Measurements from ENCODE around the gene TBX5. TPM values are rescaled to one million over a fixed set of nuclear protein-coding genes. Genes with fewer than 3 reads are reported as not detected.

The TBX5 gene
- total and polyA plus RNA-seq, 9 of the 15 experiments (the other 6 are each of a cell fraction or from before 2014, with no cell fraction given), result not detected

DNA sequence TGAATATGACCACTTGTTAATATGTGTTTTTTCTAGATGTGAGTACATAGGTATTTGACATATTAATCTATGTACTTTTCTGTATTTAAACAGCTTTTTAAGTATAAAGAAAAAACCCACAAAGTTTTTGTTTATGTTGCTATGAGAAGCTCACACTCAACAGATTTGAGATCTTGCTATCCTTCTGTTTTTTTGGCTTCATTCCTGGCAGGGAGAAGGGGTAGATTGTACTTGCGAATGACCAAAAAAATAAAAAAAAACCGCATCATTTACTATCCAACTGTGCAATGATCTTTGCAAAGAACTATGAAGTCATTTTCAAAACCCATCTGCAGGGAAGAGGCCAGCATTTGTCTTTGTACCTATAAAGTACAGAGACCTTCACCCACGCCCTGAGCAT lies 28.4 kb upstream of the TBX5 start (continued):
- TF ChIP-seq, protein P1, sequence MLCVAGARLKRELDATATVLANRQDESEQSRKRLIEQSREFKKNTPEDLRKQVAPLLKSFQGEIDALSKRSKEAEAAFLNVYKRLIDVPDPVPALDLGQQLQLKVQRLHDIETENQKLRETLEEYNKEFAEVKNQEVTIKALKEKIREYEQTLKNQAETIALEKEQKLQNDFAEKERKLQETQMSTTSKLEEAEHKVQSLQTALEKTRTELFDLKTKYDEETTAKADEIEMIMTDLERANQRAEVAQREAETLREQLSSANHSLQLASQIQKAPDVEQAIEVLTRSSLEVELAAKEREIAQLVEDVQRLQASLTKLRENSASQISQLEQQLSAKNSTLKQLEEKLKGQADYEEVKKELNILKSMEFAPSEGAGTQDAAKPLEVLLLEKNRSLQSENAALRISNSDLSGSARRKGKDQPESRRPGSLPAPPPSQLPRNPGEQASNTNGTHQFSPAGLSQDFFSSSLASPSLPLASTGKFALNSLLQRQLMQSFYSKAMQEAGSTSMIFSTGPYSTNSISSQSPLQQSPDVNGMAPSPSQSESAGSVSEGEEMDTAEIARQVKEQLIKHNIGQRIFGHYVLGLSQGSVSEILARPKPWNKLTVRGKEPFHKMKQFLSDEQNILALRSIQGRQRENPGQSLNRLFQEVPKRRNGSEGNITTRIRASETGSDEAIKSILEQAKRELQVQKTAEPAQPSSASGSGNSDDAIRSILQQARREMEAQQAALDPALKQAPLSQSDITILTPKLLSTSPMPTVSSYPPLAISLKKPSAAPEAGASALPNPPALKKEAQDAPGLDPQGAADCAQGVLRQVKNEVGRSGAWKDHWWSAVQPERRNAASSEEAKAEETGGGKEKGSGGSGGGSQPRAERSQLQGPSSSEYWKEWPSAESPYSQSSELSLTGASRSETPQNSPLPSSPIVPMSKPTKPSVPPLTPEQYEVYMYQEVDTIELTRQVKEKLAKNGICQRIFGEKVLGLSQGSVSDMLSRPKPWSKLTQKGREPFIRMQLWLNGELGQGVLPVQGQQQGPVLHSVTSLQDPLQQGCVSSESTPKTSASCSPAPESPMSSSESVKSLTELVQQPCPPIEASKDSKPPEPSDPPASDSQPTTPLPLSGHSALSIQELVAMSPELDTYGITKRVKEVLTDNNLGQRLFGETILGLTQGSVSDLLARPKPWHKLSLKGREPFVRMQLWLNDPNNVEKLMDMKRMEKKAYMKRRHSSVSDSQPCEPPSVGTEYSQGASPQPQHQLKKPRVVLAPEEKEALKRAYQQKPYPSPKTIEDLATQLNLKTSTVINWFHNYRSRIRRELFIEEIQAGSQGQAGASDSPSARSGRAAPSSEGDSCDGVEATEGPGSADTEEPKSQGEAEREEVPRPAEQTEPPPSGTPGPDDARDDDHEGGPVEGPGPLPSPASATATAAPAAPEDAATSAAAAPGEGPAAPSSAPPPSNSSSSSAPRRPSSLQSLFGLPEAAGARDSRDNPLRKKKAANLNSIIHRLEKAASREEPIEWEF (CRISPR knock-in tag; IDR thresholded peaks at IDR 0.05), result no peak
- TF ChIP-seq, protein P2, sequence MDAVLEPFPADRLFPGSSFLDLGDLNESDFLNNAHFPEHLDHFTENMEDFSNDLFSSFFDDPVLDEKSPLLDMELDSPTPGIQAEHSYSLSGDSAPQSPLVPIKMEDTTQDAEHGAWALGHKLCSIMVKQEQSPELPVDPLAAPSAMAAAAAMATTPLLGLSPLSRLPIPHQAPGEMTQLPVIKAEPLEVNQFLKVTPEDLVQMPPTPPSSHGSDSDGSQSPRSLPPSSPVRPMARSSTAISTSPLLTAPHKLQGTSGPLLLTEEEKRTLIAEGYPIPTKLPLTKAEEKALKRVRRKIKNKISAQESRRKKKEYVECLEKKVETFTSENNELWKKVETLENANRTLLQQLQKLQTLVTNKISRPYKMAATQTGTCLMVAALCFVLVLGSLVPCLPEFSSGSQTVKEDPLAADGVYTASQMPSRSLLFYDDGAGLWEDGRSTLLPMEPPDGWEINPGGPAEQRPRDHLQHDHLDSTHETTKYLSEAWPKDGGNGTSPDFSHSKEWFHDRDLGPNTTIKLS (IDR thresholded peaks at IDR 0.05; ENCODE audit: borderline replicate concordance, low read depth), result no peak

DNA sequence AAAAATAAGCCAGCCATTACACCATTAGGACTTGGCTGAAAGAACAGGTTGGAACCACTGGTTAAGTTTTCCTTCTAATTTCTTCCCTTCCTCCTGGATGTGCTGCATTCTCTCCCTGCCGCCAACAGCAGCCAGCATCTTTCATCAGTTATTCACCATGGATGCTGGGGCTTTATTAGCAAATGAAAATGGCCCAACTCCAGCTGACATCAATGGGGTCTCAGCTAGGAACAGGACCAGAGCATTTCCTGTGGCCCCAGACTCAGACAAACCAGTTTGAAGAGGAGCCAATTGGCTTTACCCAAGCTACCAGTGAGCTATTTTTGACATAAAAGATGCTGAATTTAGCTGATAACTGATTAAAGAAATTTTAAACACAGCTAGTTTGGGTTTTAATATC lies 26.0 kb upstream of the TBX5 start:
- no peaks in the 10 kb centered on the region for H3K27me3 ChIP-seq (ENCODE audit: control insufficient read depth in 2 of 2, insufficient read depth in 2 of 2, low read length in 2 of 2)
- no peak overlapping the region for H3K9ac ChIP-seq (ENCODE audit: insufficient read depth in 1 of 2, low read depth in 2 of 2, low read length in 2 of 2)
- intact Hi-C loops (cut with micrococcal nuclease) (no loop called here), in situ Hi-C loops (cut with MboI) (no loop called here)
- ChIA-PET POLR2A (interaction anchor here (0.7 kb wide), 1 partner anchor 383 kb away, joined by 4 read pairs; no protein-coding TSS in a partner anchor), CTCF (ENCODE audit: low intra/inter-chr PET ratio) (interaction anchor here (0.7 kb wide), 1 partner anchor 363 kb away, joined by 4 read pairs; no protein-coding TSS in a partner anchor)
- H2AFZ ChIP-seq (ENCODE audit: low read depth, low read length), result no peak overlapping the region
- FAIRE-seq (no peak), DNase-seq (ENCODE audit: extremely low read depth in 1 of 4, low spot score in 3 of 4) (no peak), ATAC-seq (no peak)
- no peak overlapping the region for H3K4me2 ChIP-seq (ENCODE audit: insufficient read depth, low read length)
- no peaks in the 10 kb centered on the region for H3K79me2 ChIP-seq (ENCODE audit: control insufficient read depth, insufficient read depth, low read length)
- no peaks in the 10 kb centered on the region for H3K4me1 ChIP-seq (replicated peaks in 1 of 2; ENCODE audit: control insufficient read depth in 2 of 2, insufficient read depth in 2 of 2, low read length in 2 of 2)
- H3K4me3 ChIP-seq, result no peak overlapping the region
- H3K27ac ChIP-seq (ENCODE audit: extremely low read depth, low read depth, low read length), result no peak overlapping the region
- no peaks in the 10 kb centered on the region for H3K36me3 ChIP-seq (ENCODE audit: control insufficient read depth, insufficient read depth, low read length)
- H3K9me3 ChIP-seq (replicated peaks; ENCODE audit: control insufficient read depth, insufficient read depth, low read depth, low read length), result no peaks in the 10 kb centered on the region
- no peaks in the 10 kb centered on the region for H3K9me1 ChIP-seq (ENCODE audit: control insufficient read depth, insufficient read depth, low read length)
- H4K20me1 ChIP-seq (replicated peaks; ENCODE audit: control insufficient read depth, insufficient read depth, low read length), result no peaks in the 10 kb centered on the region
- WGBS (ENCODE audit: insufficient coverage, low coverage, missing lambda C conversion rate), result 0% methylated on average over 1 of the region's 1 CpG
- no TSS peak for BruUV-seq (replicated peaks)
- TF ChIP-seq PML (IDR thresholded peaks at IDR 0.05; ENCODE audit: low read length) (no peak), FOXA3 (CRISPR knock-in tag; conservative IDR thresholded peaks at IDR 0.05 in 1 of 2, IDR thresholded peaks at IDR 0.05 in 1 of 2) (no peak), BRD9 (IDR thresholded peaks at IDR 0.05; ENCODE audit: low read depth, partially characterized antibody) (no peak), CC2D1A (IDR thresholded peaks at IDR 0.05) (no peak), GATA2 (CRISPR knock-in tag; IDR thresholded peaks at IDR 0.05) (no peak), RBM15 (IDR thresholded peaks at IDR 0.05; ENCODE audit: insufficient read depth, low read length) (no peak), NR2F6 (CRISPR knock-in tag; IDR thresholded peaks at IDR 0.05) (no peak), BDP1 (IDR thresholded peaks at IDR 0.05; ENCODE audit: insufficient read depth, insufficient read length) (no peak), ZNF583 (CRISPR knock-in tag; IDR thresholded peaks at IDR 0.05) (no peak), CBX8 (IDR thresholded peaks at IDR 0.05; ENCODE audit: borderline replicate concordance, extremely low read depth, low read depth, low read length, poor library complexity, severe bottlenecking) (no peak), ZNF354B (CRISPR knock-in tag; IDR thresholded peaks at IDR 0.05) (no peak)
- TF ChIP-seq, protein P3, sequence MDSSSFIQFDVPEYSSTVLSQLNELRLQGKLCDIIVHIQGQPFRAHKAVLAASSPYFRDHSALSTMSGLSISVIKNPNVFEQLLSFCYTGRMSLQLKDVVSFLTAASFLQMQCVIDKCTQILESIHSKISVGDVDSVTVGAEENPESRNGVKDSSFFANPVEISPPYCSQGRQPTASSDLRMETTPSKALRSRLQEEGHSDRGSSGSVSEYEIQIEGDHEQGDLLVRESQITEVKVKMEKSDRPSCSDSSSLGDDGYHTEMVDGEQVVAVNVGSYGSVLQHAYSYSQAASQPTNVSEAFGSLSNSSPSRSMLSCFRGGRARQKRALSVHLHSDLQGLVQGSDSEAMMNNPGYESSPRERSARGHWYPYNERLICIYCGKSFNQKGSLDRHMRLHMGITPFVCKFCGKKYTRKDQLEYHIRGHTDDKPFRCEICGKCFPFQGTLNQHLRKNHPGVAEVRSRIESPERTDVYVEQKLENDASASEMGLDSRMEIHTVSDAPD (CRISPR knock-in tag; IDR thresholded peaks at IDR 0.05), result no peak
